ENCODE data around the gene LRRC73. TPM values are rescaled to one million over a fixed set of nuclear protein-coding genes. Genes with fewer than 3 reads are reported as not detected.

The LRRC73 gene, protein sequence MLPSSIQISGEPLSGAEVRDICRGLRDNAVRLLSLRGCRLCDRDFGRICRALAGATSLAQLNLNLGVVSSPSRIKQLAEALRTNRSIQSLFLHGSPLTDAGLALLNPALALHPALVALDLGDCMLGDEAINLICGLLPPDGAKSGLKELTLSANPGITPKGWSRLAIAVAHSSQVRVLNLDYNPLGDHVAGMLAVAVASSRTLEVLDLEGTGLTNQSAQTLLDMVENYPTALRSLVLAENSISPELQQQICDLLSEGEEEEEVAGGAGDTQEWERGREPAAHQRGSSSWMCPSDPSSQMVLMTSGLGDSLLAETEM
- under 1 TPM in 2 of 4 donors, not detected in 2; 0.33 to 0.57 TPM for total RNA-seq

- TF ChIP-seq, protein P1, sequence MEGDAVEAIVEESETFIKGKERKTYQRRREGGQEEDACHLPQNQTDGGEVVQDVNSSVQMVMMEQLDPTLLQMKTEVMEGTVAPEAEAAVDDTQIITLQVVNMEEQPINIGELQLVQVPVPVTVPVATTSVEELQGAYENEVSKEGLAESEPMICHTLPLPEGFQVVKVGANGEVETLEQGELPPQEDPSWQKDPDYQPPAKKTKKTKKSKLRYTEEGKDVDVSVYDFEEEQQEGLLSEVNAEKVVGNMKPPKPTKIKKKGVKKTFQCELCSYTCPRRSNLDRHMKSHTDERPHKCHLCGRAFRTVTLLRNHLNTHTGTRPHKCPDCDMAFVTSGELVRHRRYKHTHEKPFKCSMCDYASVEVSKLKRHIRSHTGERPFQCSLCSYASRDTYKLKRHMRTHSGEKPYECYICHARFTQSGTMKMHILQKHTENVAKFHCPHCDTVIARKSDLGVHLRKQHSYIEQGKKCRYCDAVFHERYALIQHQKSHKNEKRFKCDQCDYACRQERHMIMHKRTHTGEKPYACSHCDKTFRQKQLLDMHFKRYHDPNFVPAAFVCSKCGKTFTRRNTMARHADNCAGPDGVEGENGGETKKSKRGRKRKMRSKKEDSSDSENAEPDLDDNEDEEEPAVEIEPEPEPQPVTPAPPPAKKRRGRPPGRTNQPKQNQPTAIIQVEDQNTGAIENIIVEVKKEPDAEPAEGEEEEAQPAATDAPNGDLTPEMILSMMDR (IDR thresholded peaks at IDR 0.05; ENCODE audit: low read depth) = no peak
These were observed at the start of gene LRRC73 for GRCh38 chr6:43509984-43510826. LRRC73 (minus strand) TSS chr6:43510346; CDS start chr6:43509785, 561 bp downstream.

DNA sequence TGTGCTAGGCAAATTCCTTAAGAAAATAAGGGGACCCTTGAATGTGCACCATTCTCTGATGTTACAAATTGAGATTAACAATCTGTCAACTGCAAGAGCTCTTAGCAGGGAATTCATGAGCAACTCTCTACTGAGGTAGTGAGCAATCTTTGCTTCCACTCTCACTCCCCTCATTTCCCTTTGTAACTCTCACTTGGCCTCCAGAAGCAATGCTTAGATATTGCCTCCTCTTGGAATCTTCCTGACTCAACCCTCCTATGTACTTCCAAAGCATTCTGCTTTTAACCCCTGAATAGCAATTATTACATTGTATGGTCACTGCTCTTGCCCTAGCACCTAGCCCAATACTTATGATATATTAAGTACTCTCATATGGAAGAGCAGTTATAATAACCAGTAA, 49.2 kb upstream of the LRRC73 start:
- TF ChIP-seq, protein P1 (IDR thresholded peaks at IDR 0.05; ENCODE audit: low read depth) = no peak

DNA sequence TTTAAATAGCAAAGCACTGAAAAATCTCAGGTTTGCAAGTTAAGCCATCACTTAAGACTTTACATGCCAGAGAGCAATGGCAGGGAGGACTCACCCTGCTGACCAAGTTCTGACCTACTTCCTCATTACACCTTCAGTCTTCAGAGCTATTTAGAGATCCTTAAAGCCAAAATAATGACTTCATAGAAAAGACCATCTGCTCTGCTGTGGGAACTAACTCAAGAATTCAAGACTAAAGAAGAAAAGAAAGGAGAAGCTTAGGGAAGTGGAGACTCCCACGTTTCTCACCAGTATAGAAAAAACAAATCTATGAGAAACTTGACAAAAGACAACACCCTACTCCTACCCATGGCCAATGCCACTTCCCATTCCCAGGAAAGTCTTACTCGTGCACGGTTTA, 37.1 kb upstream of the LRRC73 start:
- TF ChIP-seq, protein P1 (IDR thresholded peaks at IDR 0.05; ENCODE audit: low read depth) = no peak

DNA sequence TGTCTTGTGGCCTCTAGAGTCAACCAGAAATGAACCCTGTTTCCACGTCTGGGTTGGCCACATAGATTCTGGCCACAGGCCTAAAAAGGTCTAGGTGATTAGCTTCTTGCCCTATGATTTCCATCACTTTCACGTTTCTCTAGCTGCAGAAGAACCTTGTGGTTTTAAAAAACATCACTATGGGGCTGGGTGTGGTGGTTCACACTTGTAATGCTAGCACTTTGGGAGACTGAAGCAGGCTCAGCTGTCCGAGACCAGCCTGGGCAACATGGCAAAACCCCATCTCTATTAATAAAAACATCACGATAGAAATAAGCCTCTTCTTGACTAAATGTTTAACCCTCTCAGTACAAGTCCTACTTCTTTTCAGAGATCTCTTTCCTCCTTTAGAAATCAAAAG, 34.3 kb upstream of the LRRC73 start:
- TF ChIP-seq, protein P1 (IDR thresholded peaks at IDR 0.05; ENCODE audit: low read depth) = no peak

DNA sequence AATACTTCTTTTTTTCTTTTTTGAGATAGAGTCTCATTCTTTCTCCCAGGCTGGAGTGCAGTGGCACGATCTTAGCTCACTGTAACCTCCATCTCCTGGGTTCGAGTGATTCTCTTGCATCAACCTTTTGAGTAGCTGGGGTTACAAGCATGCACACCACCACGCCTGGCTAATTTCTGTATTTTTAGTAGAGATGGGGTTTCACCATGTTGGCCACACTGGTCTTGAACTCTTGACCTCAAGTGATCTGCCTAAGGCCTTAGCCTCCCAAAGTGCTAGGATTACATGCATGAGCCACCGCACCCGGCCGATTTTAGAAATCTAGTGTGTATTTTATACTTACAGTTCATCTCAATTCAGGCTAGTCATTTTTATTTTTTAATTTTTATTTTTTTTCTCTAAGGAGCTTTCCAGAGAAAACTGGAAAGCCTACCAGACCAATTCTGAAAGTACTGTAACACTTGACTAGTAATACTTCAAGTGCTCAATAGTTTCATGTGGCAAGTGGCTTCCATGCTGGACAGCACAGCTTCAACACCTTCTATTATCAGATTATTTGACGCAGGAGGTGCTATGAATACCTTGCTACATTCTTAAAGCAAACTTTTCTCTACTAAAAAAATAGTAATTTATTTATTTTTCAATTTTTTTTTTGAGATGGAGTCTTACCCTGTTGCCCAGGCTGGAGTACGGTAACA, 31.8 kb upstream of the LRRC73 start:
- TF ChIP-seq, protein P1 (IDR thresholded peaks at IDR 0.05; ENCODE audit: low read depth) = no peak

DNA sequence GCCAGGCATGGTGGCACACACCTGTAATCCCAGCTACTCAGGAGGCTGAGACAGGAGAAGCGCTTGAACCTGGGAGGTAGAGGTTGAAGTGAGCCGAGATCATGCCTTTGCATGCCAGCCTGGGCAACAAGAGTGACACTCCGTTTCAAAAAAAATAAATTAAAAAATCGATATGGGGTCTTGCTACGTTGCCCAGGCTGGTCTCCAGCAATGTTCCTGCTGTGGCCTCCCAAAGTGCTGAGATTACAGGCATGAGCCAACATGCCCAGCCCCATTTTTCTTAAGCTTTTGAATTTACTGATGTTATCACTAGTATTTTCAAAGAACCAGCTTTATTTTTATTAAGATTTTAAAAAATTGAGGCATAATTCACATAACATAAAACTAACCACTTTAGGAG, 30.4 kb upstream of the LRRC73 start:
- TF ChIP-seq, protein P1 (IDR thresholded peaks at IDR 0.05; ENCODE audit: low read depth) = no peak

DNA sequence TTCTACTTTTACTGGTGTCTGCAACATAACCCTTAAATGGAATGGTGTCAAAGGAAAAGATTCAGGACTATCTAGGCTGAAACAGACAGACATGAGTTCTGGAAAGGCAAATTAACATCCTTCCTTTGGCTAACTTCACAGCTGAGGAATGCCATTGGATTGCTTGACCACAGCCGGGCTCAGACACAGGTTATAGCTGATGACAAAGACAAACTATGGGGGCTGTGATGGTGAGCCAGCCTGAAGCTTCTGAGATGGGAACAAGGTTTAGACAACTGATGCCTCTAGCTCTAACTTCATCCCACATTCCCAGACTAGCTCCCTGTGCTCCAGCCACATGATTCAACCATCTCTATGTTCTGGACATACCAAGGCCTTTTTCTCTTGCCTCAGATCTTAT, 22.1 kb upstream of the LRRC73 start:
- TF ChIP-seq, protein P1 (IDR thresholded peaks at IDR 0.05; ENCODE audit: low read depth) = no peak

Measured in subcutaneous adipose tissue (tissue), 4 donors.